NT2/D1 (cell line): ENCODE data around the gene TAF6.

Source experiments
- SUZ12 ChIP-seq: IDR thresholded peaks from 2 replicates; pipeline ENCODE4 v1.6.1; 2011; ENCODE audit not compliant: insufficient read length, insufficient read depth; ENCODE audit errors: extremely low read depth
- YY1 ChIP-seq: IDR thresholded peaks from 2 replicates; pipeline ENCODE4 v1.6.1; 2011; ENCODE audit not compliant: insufficient read length, insufficient read depth
- ZNF274 ChIP-seq: IDR thresholded peaks from 2 replicates; pipeline ENCODE4 v1.6.1; 2011; ENCODE audit warnings: mild to moderate bottlenecking, low read depth, low read length

DNA sequence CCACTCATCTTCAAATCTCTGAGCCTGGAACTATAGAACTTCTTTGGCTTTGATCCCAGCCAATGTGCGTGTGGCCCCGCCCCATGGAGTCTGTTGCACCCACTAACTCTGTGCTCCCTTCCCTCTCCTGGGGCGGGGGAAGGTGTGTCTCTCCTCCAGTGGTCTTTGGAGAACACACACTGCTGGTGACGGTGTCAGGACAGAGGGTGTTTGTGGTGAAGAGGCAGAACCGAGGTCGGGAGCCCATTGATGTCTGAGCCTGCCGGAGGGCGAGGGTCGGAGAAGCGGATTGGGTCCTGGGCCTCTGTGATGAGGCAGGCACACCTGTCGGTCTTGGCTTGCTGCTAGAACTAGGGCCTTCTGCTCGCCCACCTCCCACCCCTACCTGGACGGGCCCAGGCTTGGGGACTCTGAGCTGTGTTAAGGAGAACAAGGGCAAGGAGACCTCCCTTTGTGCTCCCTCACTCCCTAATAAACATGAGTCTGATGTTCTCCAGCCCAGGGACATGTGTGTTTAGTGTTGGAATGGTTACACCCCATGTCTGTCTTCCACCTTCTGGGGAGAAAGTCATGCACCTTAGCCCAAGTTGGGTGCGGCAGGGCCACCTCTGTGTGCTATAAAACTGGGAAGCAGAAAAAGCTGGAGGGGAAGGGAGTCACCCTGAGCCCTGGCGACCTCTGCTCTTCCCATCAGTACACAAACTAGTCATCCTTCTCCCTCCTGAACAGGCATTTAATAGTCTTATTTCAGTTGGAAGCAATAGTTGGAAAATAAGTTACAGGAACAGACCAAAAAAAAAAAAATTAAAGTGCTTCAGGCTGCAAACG is 34.8 kb upstream of the TAF6 start:
- TF ChIP-seq ZNF274 (no peak), SUZ12 (no peak), YY1 (no peak)
